H9 (cell line): Measurements from ENCODE around the gene FCRL2. TPM values are rescaled to one million over a fixed set of nuclear protein-coding genes. Genes with fewer than 3 reads are reported as not detected.

Source experiments
- DNase-seq: peaks from one replicate; pipeline ENCODE4 v3.0.0-alpha.2; 2017
- H2AFZ ChIP-seq: one replicate; pipeline ENCODE4 v1.6.1; 2013; ENCODE audit warnings: mild to moderate bottlenecking, low read length, control low read depth, moderate library complexity
- H2AK5ac ChIP-seq: 2 replicates; pipeline ENCODE4 v1.6.1; 2013; ENCODE audit warnings: low read length, control low read depth, mixed read lengths; ENCODE audit not compliant: insufficient read length
- H2BK120ac ChIP-seq: one replicate; pipeline ENCODE4 v1.6.1; 2013; ENCODE audit warnings: low read depth, mild to moderate bottlenecking, low read length, control low read depth, inconsistent platforms; ENCODE audit not compliant: poor library complexity, severe bottlenecking
- H2BK12ac ChIP-seq: 2 replicates; pipeline ENCODE4 v1.6.1; 2013; ENCODE audit warnings: low read length, control low read depth, mixed read lengths, low read depth; ENCODE audit not compliant: insufficient read length
- H2BK15ac ChIP-seq: 2 replicates; pipeline ENCODE4 v1.6.1; 2013; ENCODE audit warnings: low read depth, low read length, control low read depth
- H2BK20ac ChIP-seq: one replicate; pipeline ENCODE4 v1.6.1; 2013; ENCODE audit warnings: low read depth, mild to moderate bottlenecking, low read length, control low read depth, inconsistent platforms; ENCODE audit not compliant: poor library complexity, severe bottlenecking
- H2BK5ac ChIP-seq: 2 replicates; pipeline ENCODE4 v1.6.1; 2013; ENCODE audit warnings: low read length, control low read depth, mixed read lengths; ENCODE audit not compliant: insufficient read length
- H3K14ac ChIP-seq: 2 replicates; pipeline ENCODE4 v1.6.1; 2013; ENCODE audit warnings: low read length, control low read depth; ENCODE audit not compliant: insufficient read depth
- H3K18ac ChIP-seq: 2 replicates; pipeline ENCODE4 v1.6.1; 2013; ENCODE audit warnings: low read depth, mild to moderate bottlenecking, mixed read lengths, low read length, control low read depth; ENCODE audit not compliant: insufficient read length
- H3K23ac ChIP-seq: 2 replicates; pipeline ENCODE4 v1.6.1; 2013; ENCODE audit warnings: low read length, control low read depth, mixed read lengths, low read depth; ENCODE audit not compliant: insufficient read length
- H3K23me2 ChIP-seq: 2 replicates; pipeline ENCODE4 v1.6.1; 2013; ENCODE audit warnings: low read depth, mild to moderate bottlenecking, mixed read lengths, low read length, control low read depth; ENCODE audit not compliant: insufficient read length, poor library complexity, severe bottlenecking
- H3K27ac ChIP-seq: 2 replicates; pipeline ENCODE4 v1.5.1; 2013; ENCODE audit warnings: low read length, control low read depth, mixed read lengths, low read depth; ENCODE audit not compliant: insufficient read length
- H3K27me3 ChIP-seq: 2 replicates; pipeline ENCODE4 v1.6.1; 2013; ENCODE audit warnings: low read length, control low read depth, inconsistent platforms; ENCODE audit not compliant: insufficient read depth
- H3K4ac ChIP-seq: 2 replicates; pipeline ENCODE4 v1.6.1; 2013; ENCODE audit warnings: low read depth, mild to moderate bottlenecking, control low read depth, inconsistent platforms, low read length, moderate library complexity
- H3K4me1 ChIP-seq: 2 replicates; pipeline ENCODE4 v1.6.1; 2013; ENCODE audit warnings: low read length, control low read depth, inconsistent platforms; ENCODE audit not compliant: insufficient read depth
- H3K4me2 ChIP-seq: 2 replicates; pipeline ENCODE4 v1.6.1; 2013; ENCODE audit warnings: low read length, control low read depth, mixed read lengths; ENCODE audit not compliant: insufficient read length, insufficient read depth
- H3K56ac ChIP-seq: 2 replicates; pipeline ENCODE4 v1.6.1; 2013; ENCODE audit warnings: low read depth, mild to moderate bottlenecking, mixed read lengths, low read length, control low read depth; ENCODE audit not compliant: insufficient read length
- H3K79me1 ChIP-seq: 2 replicates; pipeline ENCODE4 v1.6.1; 2013; ENCODE audit warnings: low read depth, mild to moderate bottlenecking, moderate library complexity, low read length, control low read depth, inconsistent platforms; ENCODE audit not compliant: insufficient read depth, poor library complexity, severe bottlenecking
- H3K79me2 ChIP-seq: 2 replicates; pipeline ENCODE4 v1.6.1; 2013; ENCODE audit warnings: low read length, control low read depth, inconsistent platforms; ENCODE audit not compliant: insufficient read depth
- H3K9ac ChIP-seq: 2 replicates; pipeline ENCODE4 v1.6.1; 2013; ENCODE audit warnings: low read length, control low read depth, mixed read lengths; ENCODE audit not compliant: insufficient read length; ENCODE audit errors: extremely low read depth
- H3K9me3 ChIP-seq: one replicate; pipeline ENCODE4 v1.6.1; 2013; ENCODE audit warnings: low read depth, low read length, inconsistent platforms; ENCODE audit not compliant: control insufficient read depth
- H3T11ph ChIP-seq: one replicate; pipeline ENCODE4 v1.6.1; 2013; ENCODE audit warnings: mild to moderate bottlenecking, low read length, control low read depth, inconsistent platforms
- H4K20me1 ChIP-seq: one replicate; pipeline ENCODE4 v1.6.1; 2013; ENCODE audit not compliant: control insufficient read depth, insufficient read length, insufficient read depth
- H4K5ac ChIP-seq: 2 replicates; pipeline ENCODE4 v1.6.1; 2013; ENCODE audit warnings: low read depth, mild to moderate bottlenecking, mixed read lengths, low read length, control low read depth; ENCODE audit not compliant: insufficient read length
- H4K8ac ChIP-seq: replicated peaks from 2 replicates; pipeline ENCODE4 v1.6.1; 2013; ENCODE audit warnings: low read length, control low read depth, mixed read lengths, low read depth; ENCODE audit not compliant: insufficient read length
- H4K91ac ChIP-seq: 2 replicates; pipeline ENCODE4 v1.6.1; 2013; ENCODE audit warnings: low read depth, mild to moderate bottlenecking, moderate library complexity, mixed read lengths, low read length, control low read depth; ENCODE audit not compliant: insufficient read length
- H3K27ac Mint-ChIP-seq, 3 experiments: 2 replicates in 2 of 3; 3 replicates in 1 of 3; pipeline ENCODE4 v1.8.0; 2020 to 2021; ENCODE audit warnings: mixed read lengths in 3 of 3, mild to moderate bottlenecking in 1 of 3, moderate library complexity in 1 of 3
- H3K27me3 Mint-ChIP-seq: 2 replicates; pipeline ENCODE4 v1.8.0; 2021; ENCODE audit warnings: low read depth, mild to moderate bottlenecking, moderate library complexity, mixed read lengths
- H3K36me3 Mint-ChIP-seq, 3 experiments: 2 replicates in 2 of 3; 3 replicates in 1 of 3; pipeline ENCODE4 v1.8.0; 2020 to 2021; ENCODE audit warnings: low read depth in 3 of 3, mixed read lengths in 3 of 3; ENCODE audit not compliant: insufficient read depth in 1 of 3
- H3K4me1 Mint-ChIP-seq, 2 experiments: 2 replicates each; pipeline ENCODE4 v1.8.0; 2020; ENCODE audit warnings: mixed read lengths in 2 of 2
- H3K4me3 Mint-ChIP-seq, 2 experiments: 2 replicates in 1 of 2; 3 replicates in 1 of 2; pipeline ENCODE4 v1.8.0; 2020 to 2021; ENCODE audit warnings: mild to moderate bottlenecking in 2 of 2, mixed read lengths in 2 of 2, moderate library complexity in 1 of 2
- H3K9me3 Mint-ChIP-seq, 2 experiments: 2 replicates in 1 of 2; 3 replicates in 1 of 2; pipeline ENCODE4 v1.8.0; 2020; ENCODE audit warnings: mild to moderate bottlenecking in 2 of 2, mixed read lengths in 2 of 2, moderate library complexity in 1 of 2
- WGBS: extraction: QIAGEN DNeasy Blood & Tissue Kit; methylation state at CpG from one replicate; pipeline ENCODE4 v1.1.7; 2013; ENCODE audit warnings: missing lambda C conversion rate, low lambda C conversion rate, mixed read lengths; ENCODE audit not compliant: insufficient read length; ENCODE audit errors: extremely low coverage; 5-methylcytosine and 5-hydroxymethylcytosine counted together
- total RNA-seq: library from RNA; stranded (reverse); gene quantifications from 2 replicates; pipeline ENCODE4 v1.2.1, GENCODE V29; 2021
- TF ChIP-seq, protein P1 (sequence below): fragments of 200-600 bp; sonication (generic); conservative IDR thresholded peaks from 3 replicates; pipeline ENCODE4 v1.8.0; 2021; ENCODE audit warnings: antibody characterized with exemption, mild to moderate bottlenecking

FCRL2 gene
- total RNA-seq, 1 experiment from 2014 or later, result not detected

DNA sequence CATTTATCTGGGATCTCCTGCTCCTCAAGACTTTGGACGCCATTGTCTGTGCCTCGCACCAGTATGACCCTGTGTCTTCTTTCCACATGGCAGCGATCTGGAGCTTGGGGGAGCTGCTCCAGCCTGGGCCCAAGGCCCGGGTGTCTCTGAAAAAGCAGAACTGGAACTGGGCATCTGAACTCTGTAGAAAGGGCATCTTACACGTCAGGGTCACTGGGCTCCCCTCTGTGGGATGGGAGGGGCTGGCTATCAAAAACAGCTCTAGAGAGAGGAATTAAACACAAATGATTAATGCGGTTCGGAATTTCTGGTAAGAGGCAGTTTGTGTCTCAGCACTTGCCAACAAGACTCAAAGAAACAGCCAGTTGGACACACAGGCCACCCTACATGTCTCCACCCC lies 26.9 kb upstream of the FCRL2 start:
- no peak overlapping the region for H2AK5ac ChIP-seq
- H3K4ac ChIP-seq, result no peak overlapping the region
- H3K14ac ChIP-seq, result no peak overlapping the region
- no peak overlapping the region for H2BK120ac ChIP-seq
- H4K20me1 ChIP-seq, result no peaks in the 10 kb centered on the region
- no peaks in the 10 kb centered on the region for H3K4me1 ChIP-seq
- H3K23me2 ChIP-seq, result no peaks in the 10 kb centered on the region
- H3K9me3 ChIP-seq, result no peaks in the 10 kb centered on the region
- no peaks in the 10 kb centered on the region for H3K4me1 Mint-ChIP-seq
- no peak overlapping the region for H3K9ac ChIP-seq
- H2BK5ac ChIP-seq, result no peak overlapping the region
- no peaks in the 10 kb centered on the region for H3K79me2 ChIP-seq
- no peak overlapping the region for H3K27ac Mint-ChIP-seq
- H3K18ac ChIP-seq, result no peak overlapping the region
- H2BK15ac ChIP-seq, result no peak overlapping the region
- H3K27me3 ChIP-seq, result no peaks in the 10 kb centered on the region
- TF ChIP-seq, protein P1, sequence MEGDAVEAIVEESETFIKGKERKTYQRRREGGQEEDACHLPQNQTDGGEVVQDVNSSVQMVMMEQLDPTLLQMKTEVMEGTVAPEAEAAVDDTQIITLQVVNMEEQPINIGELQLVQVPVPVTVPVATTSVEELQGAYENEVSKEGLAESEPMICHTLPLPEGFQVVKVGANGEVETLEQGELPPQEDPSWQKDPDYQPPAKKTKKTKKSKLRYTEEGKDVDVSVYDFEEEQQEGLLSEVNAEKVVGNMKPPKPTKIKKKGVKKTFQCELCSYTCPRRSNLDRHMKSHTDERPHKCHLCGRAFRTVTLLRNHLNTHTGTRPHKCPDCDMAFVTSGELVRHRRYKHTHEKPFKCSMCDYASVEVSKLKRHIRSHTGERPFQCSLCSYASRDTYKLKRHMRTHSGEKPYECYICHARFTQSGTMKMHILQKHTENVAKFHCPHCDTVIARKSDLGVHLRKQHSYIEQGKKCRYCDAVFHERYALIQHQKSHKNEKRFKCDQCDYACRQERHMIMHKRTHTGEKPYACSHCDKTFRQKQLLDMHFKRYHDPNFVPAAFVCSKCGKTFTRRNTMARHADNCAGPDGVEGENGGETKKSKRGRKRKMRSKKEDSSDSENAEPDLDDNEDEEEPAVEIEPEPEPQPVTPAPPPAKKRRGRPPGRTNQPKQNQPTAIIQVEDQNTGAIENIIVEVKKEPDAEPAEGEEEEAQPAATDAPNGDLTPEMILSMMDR, result no peak
- no peaks in the 10 kb centered on the region for H3K36me3 Mint-ChIP-seq
- no peak overlapping the region for H3T11ph ChIP-seq
- no peak overlapping the region for H3K23ac ChIP-seq
- WGBS, result no CpG with 5 or more reads among the region's 7 CpGs
- peaks cover 8% of the 10 kb centered on the region for H3K27me3 Mint-ChIP-seq
- H4K8ac ChIP-seq, result no peak overlapping the region
- H3K79me1 ChIP-seq, result no peaks in the 10 kb centered on the region
- H3K56ac ChIP-seq, result no peak overlapping the region
- no peak overlapping the region for H4K5ac ChIP-seq
- no peak overlapping the region for H4K91ac ChIP-seq
- DNase-seq, result no peak
- H2AFZ ChIP-seq, result no peak overlapping the region
- no peak overlapping the region for H3K27ac ChIP-seq
- no peak overlapping the region for H3K4me3 Mint-ChIP-seq
- H2BK12ac ChIP-seq, result no peak overlapping the region
- no peaks in the 10 kb centered on the region; a peak in 1 of 5 replicates for H3K9me3 Mint-ChIP-seq
- no peak overlapping the region for H2BK20ac ChIP-seq
- no peak overlapping the region for H3K4me2 ChIP-seq
